ENCODE data around the gene RD3L. TPM values are rescaled to one million over a fixed set of nuclear protein-coding genes. Genes with fewer than 3 reads are reported as not detected.

The RD3L gene
- 0.23 TPM for total RNA-seq

DNA sequence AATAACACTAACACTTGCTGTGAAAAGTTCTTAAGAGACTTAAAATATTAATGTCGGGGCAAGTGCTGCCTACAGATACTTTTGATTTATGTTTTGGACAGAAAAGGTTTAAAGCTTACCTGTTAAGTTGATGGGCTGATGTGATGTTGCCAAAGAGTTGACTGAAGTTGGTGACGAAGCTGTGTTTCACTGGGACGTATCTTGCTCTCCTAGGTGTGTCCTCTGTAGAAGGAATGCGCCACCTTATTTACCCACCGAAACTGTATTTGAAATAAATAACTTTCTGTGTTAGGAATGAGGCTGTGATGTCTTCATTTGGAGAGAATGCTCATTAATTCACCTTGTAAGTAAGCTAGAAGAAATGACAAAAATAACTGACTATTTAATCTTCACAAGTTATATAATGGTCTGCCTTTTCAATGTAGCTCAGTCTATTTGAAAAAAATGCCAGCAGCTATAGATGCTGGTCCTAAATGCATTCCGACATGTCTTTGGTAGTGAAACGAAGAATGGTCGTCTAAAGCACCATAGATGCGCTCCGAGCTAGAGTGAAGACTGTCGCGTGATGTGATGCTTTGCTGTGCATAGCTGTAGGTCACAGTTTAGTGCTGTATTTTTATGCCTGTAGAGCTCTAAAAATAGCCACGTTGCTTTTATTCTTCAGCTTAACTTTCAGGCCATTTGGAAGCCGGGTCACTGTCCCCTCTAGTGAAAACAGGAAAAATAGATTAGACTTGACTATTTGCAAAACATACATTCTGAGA, at the start of gene RD3L:
TSS of gene RD3L (minus strand) at position 557 of the 764 bp plus-strand sequence. CDS start 834 bp downstream, outside the sequence.

DNA sequence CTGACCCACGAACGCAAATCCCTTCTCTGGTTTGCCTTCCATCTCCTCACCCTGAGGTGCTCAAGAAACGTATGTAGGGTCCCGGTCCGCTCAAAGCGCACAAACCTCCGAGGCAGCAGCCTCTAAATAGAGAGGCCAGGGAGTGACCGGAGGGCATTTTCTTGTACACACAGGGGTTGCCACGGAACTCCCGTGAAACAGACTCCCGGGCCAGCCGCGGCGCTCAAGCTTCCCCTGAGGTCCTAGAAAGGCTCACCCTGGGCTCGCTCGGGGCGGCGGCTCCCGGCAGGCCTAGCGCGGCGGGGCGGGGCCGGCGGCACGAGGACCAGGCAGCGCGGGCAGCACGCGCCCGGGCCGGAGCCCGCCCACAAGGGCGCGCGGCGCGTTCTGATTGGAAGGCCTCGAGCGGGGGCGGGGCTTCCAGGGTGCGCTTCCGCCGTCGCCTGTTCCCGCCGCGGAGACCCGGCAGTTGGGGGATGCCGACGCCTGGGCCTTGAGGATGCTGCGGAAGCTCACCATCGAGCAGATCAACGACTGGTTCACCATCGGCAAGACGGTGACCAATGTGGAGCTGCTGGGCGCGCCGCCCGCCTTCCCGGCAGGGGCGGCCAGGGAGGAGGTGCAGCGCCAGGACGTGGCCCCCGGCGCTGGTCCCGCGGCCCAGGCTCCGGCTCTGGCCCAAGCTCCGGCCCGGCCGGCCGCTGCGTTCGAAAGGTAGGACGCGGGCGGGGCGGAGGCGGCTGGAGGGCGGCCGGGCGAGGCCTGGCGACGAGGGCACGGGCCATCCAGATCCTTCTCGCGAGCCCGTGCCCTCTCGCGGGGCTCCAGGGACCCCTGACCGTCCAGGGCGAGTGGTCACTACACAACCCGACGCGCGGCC, 14.1 kb downstream of the RD3L start, which contains the start of gene TDRD9:
TSS of gene TDRD9 (plus strand) at position 446 of the 880 bp plus-strand sequence. CDS start at position 500, 54 bp downstream.

Other genes with a start within 250 kb of the RD3L start
- gene XRCC3, start 227.1 kb downstream of the RD3L start, total RNA-seq = 14.9 TPM
- gene ZFYVE21, start 226.7 kb downstream of the RD3L start, total RNA-seq = 74.3 TPM
- 23.9 TPM for gene PPP1R13B, start 95.0 kb downstream of the RD3L start, total RNA-seq
- 1.5 TPM for gene TDRD9, start 14.1 kb downstream of the RD3L start, total RNA-seq
- 12.3 TPM for gene ASPG, start 143.2 kb upstream of the RD3L start, total RNA-seq
- 28.4 TPM for gene KIF26A, start 196.1 kb upstream of the RD3L start, total RNA-seq

Measured in metanephros (tissue), 1 donor.